Mucosa of descending colon (tissue), 3 donors: ENCODE data around the gene MS4A15. TPM values are rescaled to one million over a fixed set of nuclear protein-coding genes. Genes with fewer than 3 reads are reported as not detected.
"Not testable (repeated sequence)": the region's sequence is repeated elsewhere in the genome, so short reads cannot be mapped to it uniquely, and the experiment has no call there.

Source experiments
- ATAC-seq: fragments of 200-7000 bp; cut with Tn5 transposase; one replicate; pipeline ENCODE4 v1.9.1; 2020; ENCODE audit warnings: mild to moderate bottlenecking, moderate library complexity
- DNase-seq, 3 donors: peaks; one replicate each; pipeline ENCODE4 v3.0.0-alpha.2; 2020
- H3K36me3 ChIP-seq: fragments of 200-600 bp; one replicate; pipeline ENCODE4 v1.8.0; 2021; ENCODE audit warnings: low read depth, mild to moderate bottlenecking
- H3K4me1 ChIP-seq: fragments of 200-600 bp; one replicate; pipeline ENCODE4 v1.8.0; 2021; ENCODE audit warnings: low read depth, mild to moderate bottlenecking
- H3K4me3 ChIP-seq: fragments of 200-600 bp; one replicate; pipeline ENCODE4 v1.8.0; 2021; ENCODE audit warnings: mild to moderate bottlenecking
- H3K9me3 ChIP-seq: fragments of 200-600 bp; one replicate; pipeline ENCODE4 v1.8.0; 2021; ENCODE audit warnings: mild to moderate bottlenecking
- CTCF ChIP-seq: fragments of 200-600 bp; IDR thresholded peaks from one replicate; pipeline ENCODE4 v1.8.0; 2022; ENCODE audit warnings: antibody characterized with exemption, mild to moderate bottlenecking
- intact Hi-C, 2 donors: fragments of 100-400 bp; cut with DNase I in 1 of 2; cut with micrococcal nuclease in 1 of 2; formaldehyde crosslinking; loops; one replicate each; pipeline versions ENCODE4 v1.11.0 to v1.11.1; 2022; cut with DNase I, micrococcal nuclease
- total RNA-seq, 3 donors: library from RNA; stranded (reverse); fragmentation: NEBNext Ultra II Directional in 2 of 3; extraction: Animal tissue kit (Norgen Biotek cat#: 25700) in 2 of 3; gene quantifications; one replicate each; pipeline versions ENCODE4 v1.2.1 to v1.2.4, GENCODE V29; 2021 to 2023
- donor health status: DM: no; HTN: no; CAD: no; lungs with moderate emphysema.
- donor health status: DM: no; HTN: no; CAD: no.
- donor health status: DM: no; HTN: yes; CAD: no.

Gene MS4A15
- total RNA-seq, 3 donors from 2014 or later = 0.38 TPM; not detected in 2

- intact Hi-C loops = no loop called here
- Histone ChIP-seq H3K36me3 (no peaks in the 10 kb centered on the region), H3K9me3 (no peaks in the 10 kb centered on the region), H3K4me3 (no peak overlapping the region), H3K4me1 (no peaks in the 10 kb centered on the region)
- no peak for ATAC-seq
- no peak for TF ChIP-seq CTCF
- no peak for DNase-seq
These were observed 1.8 kb upstream of the MS4A15 start for GRCh38 chr11:60754887-60755286.

DNA sequence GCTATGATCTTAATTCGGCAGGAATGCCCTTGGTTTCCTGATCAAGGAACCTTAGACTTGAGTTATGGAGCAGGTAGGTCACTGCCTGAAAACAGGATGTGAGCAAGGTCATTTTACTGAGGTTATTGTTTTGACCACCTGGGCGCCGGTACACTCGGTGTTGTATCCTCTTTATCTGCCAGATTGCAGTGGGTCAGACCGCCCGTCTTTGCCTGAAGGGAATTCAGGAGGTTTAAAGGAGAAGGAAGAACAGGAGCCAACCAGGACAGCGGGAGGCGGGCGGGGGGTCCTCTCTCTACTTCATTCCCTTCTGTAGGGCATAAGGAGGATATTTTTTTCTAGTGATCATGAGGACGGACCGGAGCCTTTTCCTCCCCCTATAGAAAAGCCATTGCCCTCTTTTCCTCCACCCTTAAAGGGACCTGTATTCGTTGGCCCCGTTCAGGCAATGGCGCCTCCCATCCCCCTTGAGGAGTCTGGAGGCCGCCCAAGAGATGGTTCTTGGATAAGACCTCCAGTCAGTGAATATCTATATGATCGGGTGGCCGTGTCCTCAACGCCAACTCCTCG is 649 bp downstream of the MS4A15 start:
- intact Hi-C loops = loop anchor here in 1 of 2 donors (2.0 kb wide), 1 partner anchor 57 kb away; no protein-coding TSS in a partner anchor
- H3K4me3 ChIP-seq = no peak overlapping the region
- TF ChIP-seq CTCF = no peak
- H3K36me3 ChIP-seq = no peaks in the 10 kb centered on the region
- H3K4me1 ChIP-seq = no peaks in the 10 kb centered on the region
- no peak for ATAC-seq
- H3K9me3 ChIP-seq = no peaks in the 10 kb centered on the region
- no peak for DNase-seq

GRCh38 chr11:60758671-60759070 is 2.0 kb downstream of the MS4A15 start:
- H3K4me1 ChIP-seq, H3K4me3 ChIP-seq, H3K9me3 ChIP-seq, DNase-seq, ATAC-seq, intact Hi-C loops, H3K36me3 ChIP-seq: not testable (repeated sequence)

- H3K36me3 ChIP-seq, H3K9me3 ChIP-seq, DNase-seq, intact Hi-C loops, ATAC-seq, H3K4me1 ChIP-seq, H3K4me3 ChIP-seq: not testable (repeated sequence)
These were observed 3.0 kb downstream of the MS4A15 start for GRCh38 chr11:60759438-60760225.

DNA sequence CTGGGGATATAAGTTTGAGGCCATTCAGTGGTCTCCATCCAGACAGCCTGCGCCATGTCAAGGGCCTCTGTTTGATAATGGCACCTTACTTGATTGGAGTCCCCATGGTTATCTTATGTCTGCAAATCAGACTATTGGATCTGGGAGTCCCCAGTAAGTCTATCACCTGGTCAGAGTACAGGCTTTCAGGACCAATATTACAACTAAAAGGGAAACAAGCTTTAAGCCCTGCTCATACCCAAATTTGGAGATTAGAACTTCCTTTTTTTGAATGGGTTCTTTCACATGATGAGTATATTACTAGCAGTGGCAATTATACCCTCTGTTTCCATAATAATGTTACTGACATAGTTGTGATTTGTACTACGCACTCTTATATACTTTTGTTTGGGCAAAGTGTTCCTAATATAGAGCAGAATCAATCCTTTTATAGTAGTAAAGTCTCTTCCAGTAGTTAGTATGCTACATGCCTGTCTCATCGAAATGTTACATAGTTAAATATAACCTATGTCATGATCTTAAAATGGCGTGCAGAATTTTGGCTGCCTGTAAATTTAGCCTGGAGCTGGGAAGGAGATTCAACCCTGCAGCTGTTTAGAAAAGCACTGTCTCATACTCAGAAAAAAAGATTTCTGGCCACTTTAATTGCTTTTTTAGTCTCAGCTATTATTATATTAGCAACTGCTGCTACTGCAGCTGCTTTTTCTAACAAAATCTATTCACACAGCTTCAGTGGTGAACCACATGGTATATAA is 4.9 kb downstream of the MS4A15 start:
- no peaks in the 10 kb centered on the region for H3K4me1 ChIP-seq
- no peak for DNase-seq
- H3K9me3 ChIP-seq = no peaks in the 10 kb centered on the region
- no peak for ATAC-seq
- no peak overlapping the region for H3K4me3 ChIP-seq
- H3K36me3 ChIP-seq = no peaks in the 10 kb centered on the region
- no peak for TF ChIP-seq CTCF
- intact Hi-C loops = no loop called here

GRCh38 chr11:60762851-60763691 is 6.4 kb downstream of the MS4A15 start:
- Histone ChIP-seq H3K9me3 (no peaks in the 10 kb centered on the region), H3K4me1 (no peaks in the 10 kb centered on the region), H3K4me3 (no peak overlapping the region), H3K36me3 (no peaks in the 10 kb centered on the region)
- intact Hi-C loops = no loop called here
- TF ChIP-seq CTCF = no peak
- DNase-seq = no peak
- ATAC-seq = peak; percentile 34
